HG03558 (cell line): ENCODE data around the gene SYNJ2.

Experiments
- ATAC-seq: cut with Tn5 transposase; IDR thresholded peaks from one replicate; pipeline ENCODE4 v1.9.1; 2021; ENCODE audit warnings: moderate number of reproducible peaks; ENCODE audit not compliant: unreplicated experiment; ENCODE audit errors: extremely low read depth

Gene SYNJ2

DNA sequence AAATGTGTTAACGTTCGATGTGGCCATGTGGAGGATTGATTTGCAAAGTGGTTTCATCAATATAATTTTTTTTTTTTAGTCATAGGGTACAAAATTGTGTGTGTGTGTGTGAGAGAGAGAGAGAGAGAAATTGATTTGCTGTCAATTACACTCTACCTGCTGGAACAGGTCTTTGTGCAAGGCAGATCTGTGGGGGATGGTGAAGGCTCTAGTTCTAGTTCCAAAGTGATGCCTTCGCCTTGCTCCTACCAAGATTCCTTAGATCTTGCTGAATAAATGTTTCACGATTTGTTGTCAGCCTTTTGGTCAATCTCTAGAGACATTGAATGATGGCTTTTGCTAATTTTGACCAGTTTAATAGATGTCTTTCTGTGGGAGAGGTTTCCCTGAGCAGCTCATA lies 121.6 kb downstream of the SYNJ2 start:
- no peak for ATAC-seq

DNA sequence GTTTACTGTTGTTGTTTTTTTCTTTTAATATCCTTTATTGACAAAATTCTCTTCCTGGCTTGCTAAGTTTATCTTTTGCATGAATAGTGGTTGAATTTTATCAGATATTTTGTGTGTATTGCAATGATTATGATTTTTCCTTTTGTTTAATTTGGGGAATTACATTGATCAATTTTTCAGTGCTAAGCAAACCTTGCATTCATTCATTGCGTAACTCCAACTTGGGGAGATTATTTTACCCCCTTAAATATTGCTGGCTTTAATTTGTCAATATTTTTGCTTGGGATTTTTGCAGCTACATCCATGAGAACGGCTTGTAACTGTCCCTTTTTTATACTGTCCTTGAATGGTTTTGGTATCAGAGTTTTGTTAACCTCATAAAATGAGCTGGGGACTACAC lies 123.0 kb downstream of the SYNJ2 start:
- ATAC-seq, result no peak

DNA sequence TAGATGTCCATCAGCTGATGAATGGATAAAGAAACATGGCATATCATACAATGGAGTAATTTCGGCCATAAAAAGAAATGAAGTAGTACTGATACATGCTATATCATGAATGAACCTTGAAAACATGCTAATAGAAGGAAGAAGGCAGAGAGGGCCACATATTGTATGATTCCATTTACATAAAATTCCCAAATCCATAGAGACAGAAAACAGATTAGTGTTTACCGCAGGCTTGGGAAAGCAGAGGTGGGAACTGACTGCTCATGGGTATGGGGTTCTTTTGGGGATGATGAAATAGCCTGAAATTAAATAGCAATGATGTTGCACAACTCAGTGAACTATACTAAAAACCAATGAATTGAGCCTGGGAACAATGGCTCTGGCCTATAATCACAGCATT lies 128.1 kb downstream of the SYNJ2 start:
- ATAC-seq, result no peak

DNA sequence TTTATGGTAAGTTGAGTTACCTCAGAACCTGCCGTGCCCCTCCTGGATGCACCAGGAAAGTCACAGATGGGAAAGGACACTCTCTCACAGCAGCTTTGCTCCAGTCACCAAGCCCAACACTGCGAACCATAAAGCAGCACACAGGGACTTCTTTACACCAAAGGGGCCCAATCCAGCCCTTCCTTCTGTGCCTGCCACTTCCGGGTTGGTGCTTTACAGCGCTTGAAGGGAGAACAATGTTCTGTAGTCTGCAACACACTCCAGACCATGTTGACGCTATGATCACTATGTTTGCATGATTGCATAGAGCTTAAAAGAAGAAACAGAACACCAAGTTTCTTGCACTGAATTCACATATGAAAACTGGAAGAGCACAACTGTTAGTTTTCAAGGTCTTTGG lies 129.3 kb downstream of the SYNJ2 start:
- ATAC-seq, result no peak

DNA sequence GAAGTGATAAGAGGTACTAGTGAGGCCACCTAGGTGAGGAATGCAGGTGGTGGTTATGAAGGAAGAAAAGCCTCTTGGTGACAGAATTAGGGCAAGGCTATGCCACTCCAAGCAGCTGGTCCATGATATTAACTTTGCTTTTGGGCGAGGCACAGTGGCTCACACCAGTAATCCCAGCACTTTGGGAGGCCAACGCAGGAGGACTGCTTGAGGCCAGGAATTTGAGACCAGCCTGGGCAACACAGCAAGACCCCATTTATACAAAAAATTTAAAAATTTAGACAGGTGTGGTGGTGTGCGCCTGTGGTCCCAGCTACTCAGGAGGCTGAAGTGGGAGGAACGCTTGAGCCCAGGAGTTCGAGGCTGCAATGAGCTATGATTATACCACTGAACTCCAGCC lies 130.3 kb downstream of the SYNJ2 start:
- no peak for ATAC-seq

DNA sequence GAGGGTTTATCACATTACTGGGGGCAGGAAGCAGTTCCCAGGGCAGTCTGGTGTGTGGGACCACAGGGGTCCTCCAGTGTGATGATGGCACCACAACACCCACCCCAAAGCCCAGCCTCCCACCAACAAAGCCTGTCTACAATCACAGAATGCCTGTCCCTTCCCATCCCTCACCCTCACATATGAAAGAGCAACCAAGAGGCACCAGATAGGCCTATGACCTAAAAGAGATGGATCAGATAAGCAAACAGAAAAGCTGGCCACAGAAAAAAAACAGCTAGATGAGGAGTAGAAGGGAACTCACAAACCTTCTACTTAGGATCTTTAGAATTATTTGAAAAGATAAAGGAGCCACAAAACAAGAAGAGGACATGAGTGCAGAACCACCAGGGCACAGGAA lies 132.1 kb downstream of the SYNJ2 start:
- no peak for ATAC-seq

DNA sequence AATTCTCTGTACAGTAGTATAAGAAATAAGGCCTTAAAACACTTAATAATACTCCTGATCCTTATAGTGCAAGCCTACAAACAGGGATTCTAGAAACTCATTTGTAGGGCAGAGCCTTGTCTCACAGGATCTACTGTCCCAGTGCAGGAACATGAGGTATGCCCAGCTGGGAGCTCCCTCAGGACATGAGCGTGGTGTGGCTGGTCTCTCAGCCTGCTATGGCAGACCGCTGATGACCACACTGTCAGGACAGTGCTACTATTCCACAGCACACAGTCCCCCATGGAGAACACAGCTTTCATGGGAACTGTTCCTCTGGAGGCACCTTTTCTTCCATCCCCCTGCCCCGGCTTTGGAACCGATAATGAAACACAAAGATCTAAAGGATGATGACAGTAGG lies 133.4 kb downstream of the SYNJ2 start:
- no peak for ATAC-seq

DNA sequence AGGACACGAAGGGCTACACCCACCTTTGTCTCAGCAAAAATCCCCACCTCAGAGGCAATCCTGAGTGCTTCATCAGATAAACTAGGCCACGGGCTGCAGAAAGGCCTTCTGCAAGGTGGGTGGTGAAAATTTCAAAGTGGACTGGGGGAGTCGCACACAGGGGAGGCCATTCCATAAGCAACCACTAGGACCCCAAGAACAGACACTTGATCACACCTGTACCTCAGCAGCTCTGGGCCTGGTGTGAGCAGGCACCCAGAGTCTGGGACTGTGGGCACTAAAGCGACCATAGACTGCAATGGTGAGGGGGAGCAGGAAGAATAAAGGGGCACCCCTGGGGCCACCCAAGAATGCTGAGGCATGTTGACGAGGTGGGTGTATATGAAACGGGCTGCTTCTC lies 133.8 kb downstream of the SYNJ2 start:
- ATAC-seq, result no peak

DNA sequence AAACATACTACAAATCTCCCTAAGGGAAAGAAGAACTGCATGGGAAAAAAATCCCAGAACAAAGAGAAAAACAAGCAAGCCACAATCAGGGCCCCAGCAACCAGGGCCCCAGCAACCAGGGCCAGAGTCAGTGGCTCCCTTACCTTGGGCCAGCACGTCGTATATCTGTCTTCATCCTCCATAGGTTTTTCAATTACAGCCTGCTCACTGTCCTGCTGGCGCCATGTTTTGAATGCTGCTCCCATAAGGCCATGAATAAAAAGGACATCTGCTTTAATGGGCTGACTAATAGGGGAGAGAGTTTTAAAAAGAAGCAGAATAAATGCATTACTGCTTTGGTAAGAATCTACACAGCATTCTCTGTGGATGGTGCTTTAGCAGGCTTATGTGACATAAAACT lies 137.2 kb downstream of the SYNJ2 start:
- ATAC-seq, result no peak

DNA sequence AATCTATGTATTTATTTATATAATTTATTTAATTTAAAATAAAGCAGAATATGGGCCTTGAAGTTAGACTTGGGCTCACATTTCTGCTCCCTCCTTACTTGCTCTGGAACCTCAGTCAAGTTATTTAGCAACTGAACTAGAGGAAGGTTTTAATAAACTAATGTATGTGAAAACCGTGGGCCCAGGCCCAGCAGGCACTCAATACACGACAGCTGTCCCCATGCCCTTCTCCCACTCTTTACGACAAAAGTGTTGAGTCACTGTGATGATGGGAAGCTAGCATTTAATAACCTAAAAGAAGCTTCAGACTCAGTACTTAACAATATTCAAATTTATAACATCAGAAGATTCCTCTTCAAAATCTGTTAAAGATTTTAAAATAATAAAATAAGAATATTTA lies 139.7 kb downstream of the SYNJ2 start:
- no peak for ATAC-seq

DNA sequence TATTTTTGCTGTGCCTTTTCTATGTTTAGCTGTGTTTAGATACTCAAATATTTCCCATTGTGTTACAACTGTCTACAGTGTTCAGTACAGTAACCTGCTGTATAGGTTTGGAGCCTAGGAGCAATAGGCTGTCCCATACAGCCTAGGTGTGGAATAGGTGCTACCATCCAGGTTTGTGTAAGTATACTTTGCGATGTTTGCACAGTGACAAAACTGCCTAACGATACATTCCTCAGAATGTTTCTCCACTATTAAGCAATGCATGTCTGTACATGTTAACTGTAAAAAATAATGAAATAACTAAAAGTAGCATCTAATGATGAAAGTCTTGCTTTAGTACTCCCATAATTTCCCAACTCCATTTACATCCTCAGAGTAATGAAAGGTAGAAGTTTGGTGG lies 140.4 kb downstream of the SYNJ2 start:
- no peak for ATAC-seq

DNA sequence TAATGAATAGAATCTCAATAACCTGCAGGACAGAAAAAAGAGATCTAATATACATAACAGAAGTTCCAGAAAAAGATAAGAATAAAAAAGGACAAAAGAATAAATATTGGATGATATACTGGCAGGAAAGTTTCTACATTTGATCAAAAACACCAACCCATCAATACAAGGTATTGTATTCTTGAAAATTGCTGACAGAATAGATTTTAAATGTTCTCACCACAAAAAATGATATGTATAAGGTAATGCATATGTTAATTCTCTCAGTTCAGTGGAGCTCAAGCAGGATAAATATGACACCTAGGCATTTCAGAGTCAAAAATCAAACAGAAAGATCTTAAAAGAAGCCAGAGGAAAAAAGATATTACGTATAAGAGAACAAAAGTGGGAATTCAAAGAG lies 142.6 kb downstream of the SYNJ2 start:
- no peak for ATAC-seq

DNA sequence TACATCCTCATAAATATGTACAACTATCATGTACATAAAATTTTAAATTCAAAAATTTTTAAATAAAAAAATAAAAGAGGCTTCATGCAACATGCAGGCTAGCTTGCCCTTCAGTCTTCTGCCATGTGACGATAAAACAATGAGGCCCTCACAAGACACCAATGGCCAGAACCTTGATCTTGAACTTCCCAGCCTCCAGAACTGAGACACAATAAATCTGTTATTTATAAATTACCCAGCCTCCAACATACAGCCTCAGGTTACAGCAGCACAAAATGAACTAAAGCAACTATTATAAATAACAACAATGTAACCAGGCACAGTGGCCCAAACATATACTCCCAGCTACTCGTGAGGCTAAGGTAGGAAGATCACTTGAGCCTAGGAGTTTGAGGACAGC lies 143.6 kb downstream of the SYNJ2 start:
- no peak for ATAC-seq

DNA sequence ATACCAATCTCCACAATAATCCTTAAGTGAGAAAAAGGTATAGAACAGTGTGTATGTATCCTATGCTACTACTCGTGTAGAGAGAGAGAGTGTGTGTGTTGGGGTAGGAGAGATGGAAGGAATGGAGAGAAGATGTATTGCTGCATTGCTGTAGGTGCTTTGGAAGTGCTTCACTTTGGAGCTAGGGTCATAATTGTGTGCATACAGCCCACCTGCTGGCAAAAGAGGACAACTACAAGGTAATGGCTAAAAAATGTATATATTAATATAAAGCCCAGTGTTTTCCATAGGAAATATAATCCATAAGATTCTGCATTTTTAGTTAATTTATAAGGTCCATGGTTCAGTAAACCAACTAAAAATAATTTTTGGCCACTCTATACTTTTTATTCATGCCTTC lies 150.3 kb downstream of the SYNJ2 start:
- ATAC-seq, result no peak

DNA sequence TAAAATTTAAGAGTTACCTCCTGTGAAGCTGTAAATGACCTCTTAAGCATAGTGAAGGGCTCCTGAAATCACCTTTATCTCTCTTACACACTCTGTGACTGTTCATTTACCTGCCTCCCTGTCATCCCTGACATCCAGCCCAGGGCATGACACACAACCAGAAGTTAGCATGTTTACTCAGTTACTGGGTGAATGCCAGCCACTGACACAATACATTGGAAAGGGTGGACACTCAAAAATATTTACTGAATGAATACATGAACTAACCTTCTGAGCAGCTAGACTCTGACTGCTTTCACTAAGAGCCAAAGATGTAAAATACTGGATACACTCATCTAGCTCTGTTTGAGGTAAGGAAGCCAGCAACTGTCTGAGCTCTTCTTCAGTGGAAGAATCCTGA lies 161.1 kb downstream of the SYNJ2 start:
- ATAC-seq, result no peak

DNA sequence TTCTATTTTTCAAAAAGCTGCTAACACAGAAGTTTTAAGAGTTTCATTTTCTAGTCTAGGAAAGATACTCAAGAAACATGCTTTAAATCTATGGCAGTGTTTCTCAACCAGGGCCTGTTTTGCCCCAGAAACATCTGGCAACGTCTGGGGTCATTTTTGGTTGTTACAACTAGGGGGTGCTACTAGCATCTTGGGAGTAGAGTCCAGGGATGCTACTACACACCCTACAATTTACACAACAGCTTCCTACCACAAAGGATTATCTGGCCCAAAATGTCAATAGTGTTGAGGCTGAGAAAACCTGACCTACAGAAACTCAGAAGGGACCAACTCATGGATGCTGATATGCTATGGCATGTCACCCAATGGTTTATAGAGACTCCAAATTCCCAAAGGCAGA lies 162.0 kb downstream of the SYNJ2 start:
- no peak for ATAC-seq
